Measurements from ENCODE around the gene MSLN. TPM values are rescaled to one million over a fixed set of nuclear protein-coding genes. Genes with fewer than 3 reads are reported as not detected.

MSLN gene
- total and polyA plus RNA-seq, 9 of the 15 experiments (the other 6 are each of a cell fraction or from before 2014, with no cell fraction given), result not detected

GRCh38 chr16:813916-814412 lies 53.4 kb downstream of the MSLN start (continued):
- TF ChIP-seq RBM34 (IDR thresholded peaks at IDR 0.05; ENCODE audit: borderline replicate concordance, insufficient read depth, low read length), result no peak

GRCh38 chr16:814974-815373 lies 54.4 kb downstream of the MSLN start:
- FAIRE-seq (no peak), DNase-seq (ENCODE audit: extremely low read depth in 1 of 4, low spot score in 3 of 4) (no peak), ATAC-seq (no peak)
- intact Hi-C loops (cut with micrococcal nuclease), result no loop called here
- Histone ChIP-seq H2AFZ (ENCODE audit: low read depth, low read length) (no peak overlapping the region), H3K36me3 (ENCODE audit: control insufficient read depth, insufficient read depth, low read length) (no peaks in the 10 kb centered on the region), H3K4me3 (no peak overlapping the region), H3K79me2 (ENCODE audit: control insufficient read depth, insufficient read depth, low read length) (no peaks in the 10 kb centered on the region), H3K4me1 (replicated peaks in 1 of 2; ENCODE audit: control insufficient read depth in 2 of 2, insufficient read depth in 2 of 2, low read length in 2 of 2) (peaks cover 0 to 36% of the 10 kb centered on the region in 2 experiments; a peak in 2 of 5 replicates), H3K9me3 (replicated peaks; ENCODE audit: control insufficient read depth, insufficient read depth, low read depth, low read length) (no peaks in the 10 kb centered on the region; the same call in 1 of the 2 replicates), H4K20me1 (replicated peaks; ENCODE audit: control insufficient read depth, insufficient read depth, low read length) (no peaks in the 10 kb centered on the region), H3K27ac (ENCODE audit: extremely low read depth, low read depth, low read length) (no peak overlapping the region), H3K9me1 (ENCODE audit: control insufficient read depth, insufficient read depth, low read length) (no peaks in the 10 kb centered on the region), H3K9ac (ENCODE audit: insufficient read depth in 1 of 2, low read depth in 2 of 2, low read length in 2 of 2) (no peak overlapping the region), H3K4me2 (ENCODE audit: insufficient read depth, low read length) (no peak overlapping the region), H3K27me3 (ENCODE audit: control insufficient read depth in 2 of 2, insufficient read depth in 2 of 2, low read length in 2 of 2) (peaks cover 40 to 87% of the 10 kb centered on the region in 2 experiments)
- BruUV-seq (replicated peaks), result no TSS peak
- TF ChIP-seq POLR2G (IDR thresholded peaks at IDR 0.05; ENCODE audit: low read depth, low read length), result 0 out of 2 replicates have a peak, but pooled peaks have one; percentile 7
- no peak for TF ChIP-seq ATF4 (CRISPR knock-in tag; IDR thresholded peaks at IDR 0.05)
- TF ChIP-seq CBX5 (IDR thresholded peaks at IDR 0.05; ENCODE audit: borderline replicate concordance, low read depth), result no peak
- no peak for TF ChIP-seq TARDBP (IDR thresholded peaks at IDR 0.05)
- TF ChIP-seq SIN3B (IDR thresholded peaks at IDR 0.05; ENCODE audit: low read depth), result no peak
- ChIA-PET POLR2A (interaction anchor here (0.8 kb wide), 1 partner anchor 16 kb away, joined by 3 read pairs; no protein-coding TSS in a partner anchor), CTCF (ENCODE audit: low intra/inter-chr PET ratio) (interaction anchor here (0.5 kb wide), 1 partner anchor 479 kb away, joined by 3 read pairs; no protein-coding TSS in a partner anchor)
- in situ Hi-C loops (cut with MboI), result loop anchor here (5.0 kb wide), 1 partner anchor 232 kb away; no protein-coding TSS in a partner anchor
- WGBS (ENCODE audit: insufficient coverage, low coverage, missing lambda C conversion rate), result 8% methylated on average over 9 of the region's 9 CpGs
